Neural crest cell (in vitro differentiated cells): ENCODE measurements around the gene WWOX. TPM values are rescaled to one million over a fixed set of nuclear protein-coding genes. Genes with fewer than 3 reads are reported as not detected.
A peak's percentile ranks its signal among the peaks of the same experiment; 100 is the strongest.

Experiments
- DNase-seq: peaks from one replicate; pipeline ENCODE4 v3.0.0; 2021; ENCODE audit warnings: low read depth, mixed read lengths, low spot score
- H3K27ac Mint-ChIP-seq: one replicate; pipeline ENCODE4 v1.8.0; 2021; ENCODE audit warnings: mild to moderate bottlenecking, mixed read lengths; ENCODE audit not compliant: unreplicated experiment
- H3K27me3 Mint-ChIP-seq: 2 replicates; pipeline ENCODE4 v1.8.0; 2021; ENCODE audit warnings: low read depth, mild to moderate bottlenecking, mixed read lengths
- H3K36me3 Mint-ChIP-seq: 2 replicates; pipeline ENCODE4 v1.8.0; 2021; ENCODE audit warnings: low read depth, mild to moderate bottlenecking, mixed read lengths
- H3K4me1 Mint-ChIP-seq: 2 replicates; pipeline ENCODE4 v1.8.0; 2021; ENCODE audit warnings: mixed read lengths
- H3K4me3 Mint-ChIP-seq: one replicate; pipeline ENCODE4 v1.8.0; 2021; ENCODE audit warnings: mild to moderate bottlenecking, mixed read lengths
- H3K9me3 Mint-ChIP-seq: 2 replicates; pipeline ENCODE4 v1.8.0; 2021; ENCODE audit warnings: mixed read lengths
- total RNA-seq: library from RNA; stranded (reverse); gene quantifications from 2 replicates; pipeline ENCODE4 v1.2.1, GENCODE V29; 2021
- TF ChIP-seq, protein P1 (sequence below): fragments of 200-600 bp; sonication (generic); conservative IDR thresholded peaks from 2 replicates; pipeline ENCODE4 v1.5.0; 2021; ENCODE audit warnings: antibody characterized with exemption, mild to moderate bottlenecking

The WWOX gene
- total RNA-seq, 1 donor from 2014 or later: 30.5 TPM

DNA sequence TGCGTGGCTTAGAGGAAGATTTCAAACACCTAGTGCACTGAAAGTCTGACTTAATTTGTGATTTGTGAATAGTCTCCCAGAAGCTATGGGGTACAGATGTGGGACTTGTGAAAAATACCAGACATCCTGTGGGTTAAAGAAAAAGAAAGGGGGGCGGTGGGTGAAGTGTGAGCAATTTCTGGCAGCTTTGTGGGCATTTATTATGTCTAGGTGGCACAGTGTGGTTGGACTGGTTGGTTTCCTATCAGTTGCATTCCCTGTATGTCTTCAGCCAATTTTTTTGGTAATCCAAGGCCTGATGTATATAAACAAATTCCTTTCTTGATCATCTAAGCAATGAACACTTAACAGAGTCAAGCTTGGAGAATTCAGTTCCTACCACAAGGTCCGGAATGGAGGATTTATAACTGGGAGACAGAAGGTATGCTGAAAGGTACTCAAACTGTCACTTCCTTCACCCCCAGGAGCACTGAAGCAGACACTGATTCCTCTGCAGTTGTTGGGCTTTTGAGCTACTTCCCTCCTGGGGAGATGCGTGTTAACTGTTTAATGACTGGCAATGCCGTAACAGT lies 211.6 kb downstream of the WWOX start:
- Mint-ChIP-seq H3K36me3 (no peaks in the 10 kb centered on the region), H3K27me3 (no peaks in the 10 kb centered on the region), H3K4me3 (no peak overlapping the region), H3K4me1 (peaks cover 19% of the 10 kb centered on the region), H3K27ac (no peak overlapping the region), H3K9me3 (no peaks in the 10 kb centered on the region)
- DNase-seq: no peak
- TF ChIP-seq, protein P1, sequence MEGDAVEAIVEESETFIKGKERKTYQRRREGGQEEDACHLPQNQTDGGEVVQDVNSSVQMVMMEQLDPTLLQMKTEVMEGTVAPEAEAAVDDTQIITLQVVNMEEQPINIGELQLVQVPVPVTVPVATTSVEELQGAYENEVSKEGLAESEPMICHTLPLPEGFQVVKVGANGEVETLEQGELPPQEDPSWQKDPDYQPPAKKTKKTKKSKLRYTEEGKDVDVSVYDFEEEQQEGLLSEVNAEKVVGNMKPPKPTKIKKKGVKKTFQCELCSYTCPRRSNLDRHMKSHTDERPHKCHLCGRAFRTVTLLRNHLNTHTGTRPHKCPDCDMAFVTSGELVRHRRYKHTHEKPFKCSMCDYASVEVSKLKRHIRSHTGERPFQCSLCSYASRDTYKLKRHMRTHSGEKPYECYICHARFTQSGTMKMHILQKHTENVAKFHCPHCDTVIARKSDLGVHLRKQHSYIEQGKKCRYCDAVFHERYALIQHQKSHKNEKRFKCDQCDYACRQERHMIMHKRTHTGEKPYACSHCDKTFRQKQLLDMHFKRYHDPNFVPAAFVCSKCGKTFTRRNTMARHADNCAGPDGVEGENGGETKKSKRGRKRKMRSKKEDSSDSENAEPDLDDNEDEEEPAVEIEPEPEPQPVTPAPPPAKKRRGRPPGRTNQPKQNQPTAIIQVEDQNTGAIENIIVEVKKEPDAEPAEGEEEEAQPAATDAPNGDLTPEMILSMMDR: no peak

DNA sequence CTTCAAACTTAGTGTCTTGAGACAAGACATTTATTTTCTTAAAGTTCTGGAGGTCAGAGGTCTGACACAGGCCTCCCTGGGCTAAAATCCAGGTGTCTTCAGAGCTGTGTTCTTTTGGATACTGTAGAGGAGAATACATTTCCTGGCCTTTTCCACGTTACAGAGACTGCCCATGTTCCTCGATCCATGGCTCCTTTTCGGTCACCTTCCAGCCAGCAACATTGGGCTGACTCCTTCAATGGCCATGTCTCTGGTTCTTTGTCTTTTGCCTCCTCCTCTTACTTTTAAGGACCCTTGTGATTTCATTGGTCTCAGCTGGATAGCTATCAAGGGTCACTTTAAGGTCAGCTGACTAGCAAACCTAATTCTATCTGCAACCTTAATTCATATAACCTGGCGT lies 212.4 kb downstream of the WWOX start:
- no peaks in the 10 kb centered on the region for H3K9me3 Mint-ChIP-seq
- H3K4me3 Mint-ChIP-seq: no peak overlapping the region
- no peaks in the 10 kb centered on the region for H3K36me3 Mint-ChIP-seq
- peaks cover 23% of the 10 kb centered on the region for H3K4me1 Mint-ChIP-seq
- no peaks in the 10 kb centered on the region for H3K27me3 Mint-ChIP-seq
- TF ChIP-seq, protein P1: no peak
- no peak for DNase-seq
- H3K27ac Mint-ChIP-seq: peak overlapping the region; percentile 57

DNA sequence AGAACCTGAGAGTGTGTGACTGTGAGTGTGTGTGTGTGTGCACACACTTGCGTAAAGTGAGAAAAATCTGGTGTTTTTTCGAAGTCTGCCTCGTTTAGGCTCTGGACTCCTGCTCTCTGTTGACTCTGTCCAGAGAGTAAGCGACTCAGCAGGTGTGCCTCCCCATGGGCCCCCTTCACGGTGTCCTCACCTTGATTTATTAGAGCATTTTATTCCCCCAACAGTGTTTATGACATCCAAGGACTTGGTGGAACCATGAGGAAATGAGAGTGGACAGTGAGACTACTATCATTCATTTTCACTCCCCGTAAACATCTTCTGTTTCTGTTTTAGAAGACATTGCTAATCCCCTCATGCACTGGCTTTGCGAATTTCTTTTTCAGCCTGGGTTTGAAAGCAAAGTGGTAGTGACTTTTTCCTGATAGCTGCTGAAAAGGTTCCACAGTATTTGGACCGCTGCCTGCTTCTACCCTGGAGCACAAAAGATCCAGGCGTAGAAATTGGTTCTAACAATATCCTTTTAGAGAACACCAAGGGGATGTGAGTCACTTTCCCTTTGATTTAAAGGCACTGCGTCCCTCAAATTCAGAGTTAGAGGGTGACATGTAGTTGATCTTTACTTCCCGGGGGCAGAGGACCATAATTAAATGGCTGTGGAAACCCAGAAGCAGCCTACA lies 218.2 kb downstream of the WWOX start:
- TF ChIP-seq, protein P1: no peak
- H3K4me1 Mint-ChIP-seq: peaks cover 26% of the 10 kb centered on the region
- H3K4me3 Mint-ChIP-seq: no peak overlapping the region
- peaks cover 4% of the 10 kb centered on the region for H3K36me3 Mint-ChIP-seq
- no peak for DNase-seq
- H3K27me3 Mint-ChIP-seq: no peaks in the 10 kb centered on the region
- H3K9me3 Mint-ChIP-seq: no peaks in the 10 kb centered on the region
- no peak overlapping the region for H3K27ac Mint-ChIP-seq

DNA sequence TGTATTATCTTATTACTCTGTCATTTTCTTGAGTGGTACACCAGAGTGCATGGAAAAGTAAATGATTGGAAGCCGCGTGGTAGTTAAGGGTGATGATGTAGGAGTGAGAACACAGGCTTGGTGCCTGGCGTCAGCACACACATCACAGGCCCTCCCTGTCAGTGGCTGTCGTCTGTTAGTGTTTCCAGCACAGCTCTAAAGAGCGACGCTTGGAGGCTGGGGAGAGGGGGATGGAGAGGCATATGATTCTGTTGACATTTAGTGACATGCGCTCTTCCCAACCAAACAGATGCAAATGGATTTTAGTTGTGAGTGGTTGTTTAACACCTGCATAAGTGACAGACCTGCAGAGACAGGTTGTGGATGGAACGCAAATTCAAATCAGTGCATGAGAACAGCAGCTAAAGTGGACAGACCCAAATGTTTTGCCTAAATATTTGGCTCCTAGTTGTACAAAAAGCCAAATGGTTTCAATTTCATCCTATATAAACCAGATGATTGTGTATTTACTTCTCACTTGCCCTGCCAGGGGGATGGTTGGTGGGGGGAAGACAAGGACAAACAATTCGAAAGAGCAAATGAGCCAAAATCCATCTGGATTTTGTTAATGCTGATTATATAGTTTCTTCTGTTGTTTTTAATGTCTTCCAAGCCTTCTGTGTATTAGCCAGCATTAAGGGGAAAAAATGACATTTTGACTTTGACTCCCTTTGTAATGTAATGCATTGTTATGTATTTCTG lies 222.3 kb downstream of the WWOX start:
- Mint-ChIP-seq H3K27me3 (no peaks in the 10 kb centered on the region), H3K27ac (no peak overlapping the region), H3K4me1 (peaks cover 39% of the 10 kb centered on the region), H3K4me3 (no peak overlapping the region), H3K36me3 (peaks cover 4% of the 10 kb centered on the region), H3K9me3 (no peaks in the 10 kb centered on the region)
- DNase-seq: no peak
- TF ChIP-seq, protein P1: no peak

DNA sequence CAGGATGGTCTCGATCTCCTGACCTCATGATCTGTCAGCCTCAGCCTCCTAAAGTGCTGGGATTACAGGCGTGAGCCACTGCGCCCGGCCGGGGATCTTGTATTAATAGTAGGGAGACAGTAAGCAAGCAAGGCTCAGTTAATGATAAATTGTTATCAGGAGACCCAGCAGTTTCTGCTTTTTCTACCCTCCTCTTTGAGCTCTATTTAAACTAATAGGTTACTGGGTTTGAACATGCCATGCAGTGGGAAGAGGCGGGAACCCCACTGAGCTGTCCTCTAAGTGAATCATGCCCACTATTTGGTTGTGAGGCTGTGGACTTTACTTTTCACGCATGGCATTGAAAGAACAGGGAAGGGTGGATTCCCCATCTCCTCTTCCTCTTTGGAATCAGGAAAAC lies 223.9 kb downstream of the WWOX start:
- TF ChIP-seq, protein P1: no peak
- H3K4me3 Mint-ChIP-seq: no peak overlapping the region
- H3K4me1 Mint-ChIP-seq: peaks cover 29% of the 10 kb centered on the region
- DNase-seq: no peak
- no peak overlapping the region for H3K27ac Mint-ChIP-seq
- H3K27me3 Mint-ChIP-seq: no peaks in the 10 kb centered on the region
- peaks cover 4% of the 10 kb centered on the region for H3K36me3 Mint-ChIP-seq
- no peaks in the 10 kb centered on the region for H3K9me3 Mint-ChIP-seq
